Measurements from ENCODE around the gene IL37.
"Not testable (repeated sequence)": the region's sequence is repeated elsewhere in the genome, so short reads cannot be mapped to it uniquely, and the experiment has no call there.

Gene IL37

DNA sequence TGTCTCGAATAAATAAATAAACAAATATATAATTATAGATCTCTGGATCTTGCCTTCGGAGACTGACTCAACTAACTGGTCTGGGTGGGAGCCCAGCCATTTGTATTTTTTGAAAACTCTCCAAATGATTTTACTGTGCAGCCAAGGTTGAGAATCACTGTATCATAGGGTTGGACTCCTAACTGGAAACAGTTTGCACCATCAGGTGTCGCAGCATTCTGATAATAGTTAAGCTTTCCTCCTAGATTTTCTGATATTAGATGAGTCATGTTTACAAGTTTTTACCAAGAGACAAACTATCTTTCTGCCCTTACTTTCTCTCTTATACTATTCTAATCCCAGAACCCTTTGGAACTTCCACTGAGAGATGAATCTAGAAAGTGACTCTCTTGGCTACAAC is 16.8 kb downstream of the IL37 start:
- Histone ChIP-seq H4K12ac (ENCODE audit: low read depth, low read length) (no peak overlapping the region), H2AFZ (ENCODE audit: insufficient read depth, low read length, poor library complexity) (no peak overlapping the region), H3K9me3 (ENCODE audit: insufficient read depth, low read depth, low read length) (peaks cover 2% of the 10 kb centered on the region), H2BK120ac (ENCODE audit: insufficient read depth, low read length, poor library complexity) (no peak overlapping the region), H3K23ac (ENCODE audit: low read length) (no peak overlapping the region), H3K9ac (ENCODE audit: low read length) (no peak overlapping the region), H3K14ac (ENCODE audit: low read length) (no peak overlapping the region), H4K8ac (ENCODE audit: low read depth, low read length) (no peak overlapping the region), H2AK5ac (ENCODE audit: low read length) (no peak overlapping the region), H3K4me1 (ENCODE audit: control insufficient read depth in 1 of 2, insufficient read depth in 2 of 2, low read length in 2 of 2) (no peaks in the 10 kb centered on the region), H3K4ac (ENCODE audit: low read depth, low read length) (no peak overlapping the region), H2BK12ac (ENCODE audit: low read length) (no peak overlapping the region), H3K4me2 (ENCODE audit: low read length) (no peak overlapping the region), H3K27ac (ENCODE audit: low read depth, low read length) (no peak overlapping the region), H3K79me2 (ENCODE audit: control insufficient read depth, insufficient read depth, low read length, poor library complexity) (no peaks in the 10 kb centered on the region), H3K27me3 (ENCODE audit: insufficient read depth, low read length) (no peaks in the 10 kb centered on the region), H2BK5ac (ENCODE audit: low read depth, low read length, poor library complexity) (no peak overlapping the region), H3K18ac (ENCODE audit: low read length) (no peak overlapping the region), H4K91ac (ENCODE audit: low read depth, low read length) (no peak overlapping the region), H3K36me3 (ENCODE audit: control insufficient read depth in 1 of 2, insufficient read depth in 2 of 2, low read length in 2 of 2) (no peaks in the 10 kb centered on the region), H3K4me3 (ENCODE audit: low read depth, low read length) (no peak overlapping the region), H3K79me1 (ENCODE audit: low read length) (no peaks in the 10 kb centered on the region)
- peak; percentile 52 to 84 for DNase-seq
- WGBS (ENCODE audit: extremely low coverage, insufficient coverage, insufficient read length): no CpG with 5 or more reads among the region's 3 CpGs

DNA sequence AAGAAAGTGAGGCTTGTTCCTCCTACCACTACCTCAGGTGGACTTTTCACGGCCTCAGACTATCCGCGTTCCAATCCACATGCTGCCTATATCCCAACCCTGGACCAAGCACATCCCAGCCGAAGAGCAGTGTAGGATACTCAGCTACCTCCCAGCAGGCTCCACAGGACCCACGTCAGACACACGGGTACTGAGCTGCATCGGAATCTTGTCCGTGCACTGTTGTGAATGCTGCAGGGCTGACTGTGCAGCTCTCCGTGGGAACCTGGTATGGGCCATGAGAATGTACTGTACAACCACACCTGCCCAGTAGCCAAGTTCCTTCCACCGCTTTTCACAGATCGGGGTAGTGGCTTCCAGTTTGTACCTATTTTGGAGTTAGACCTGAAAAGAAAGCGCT is 22.3 kb downstream of the IL37 start:
- WGBS (ENCODE audit: extremely low coverage, insufficient coverage, insufficient read length): no CpG with 5 or more reads among the region's 12 CpGs
- no peak overlapping the region for H3K9ac ChIP-seq (ENCODE audit: low read length)
- no peaks in the 10 kb centered on the region for H3K9me3 ChIP-seq (ENCODE audit: insufficient read depth, low read depth, low read length)
- H3K23ac ChIP-seq (ENCODE audit: low read length): no peak overlapping the region
- DNase-seq: peak; percentile 90 to 92
- H2AFZ ChIP-seq (ENCODE audit: insufficient read depth, low read length, poor library complexity): no peak overlapping the region
- H2BK5ac ChIP-seq (ENCODE audit: low read depth, low read length, poor library complexity): no peak overlapping the region
- H3K4me2 ChIP-seq (ENCODE audit: low read length): no peak overlapping the region
- no peaks in the 10 kb centered on the region for H3K79me1 ChIP-seq (ENCODE audit: low read length)
- H3K4ac ChIP-seq (ENCODE audit: low read depth, low read length): no peak overlapping the region
- H3K4me3 ChIP-seq (ENCODE audit: low read depth, low read length): no peak overlapping the region
- H2BK120ac ChIP-seq (ENCODE audit: insufficient read depth, low read length, poor library complexity): no peak overlapping the region
- no peaks in the 10 kb centered on the region for H3K36me3 ChIP-seq (ENCODE audit: control insufficient read depth in 1 of 2, insufficient read depth in 2 of 2, low read length in 2 of 2)
- no peak overlapping the region for H4K91ac ChIP-seq (ENCODE audit: low read depth, low read length)
- H3K79me2 ChIP-seq (ENCODE audit: control insufficient read depth, insufficient read depth, low read length, poor library complexity): no peaks in the 10 kb centered on the region
- no peak overlapping the region for H2BK12ac ChIP-seq (ENCODE audit: low read length)
- H3K14ac ChIP-seq (ENCODE audit: low read length): no peak overlapping the region
- H3K18ac ChIP-seq (ENCODE audit: low read length): no peak overlapping the region
- no peak overlapping the region for H4K8ac ChIP-seq (ENCODE audit: low read depth, low read length)
- H3K4me1 ChIP-seq (ENCODE audit: control insufficient read depth in 1 of 2, insufficient read depth in 2 of 2, low read length in 2 of 2): no peaks in the 10 kb centered on the region
- no peak overlapping the region for H3K27ac ChIP-seq (ENCODE audit: low read depth, low read length)
- H4K12ac ChIP-seq (ENCODE audit: low read depth, low read length): no peak overlapping the region
- no peaks in the 10 kb centered on the region for H3K27me3 ChIP-seq (ENCODE audit: insufficient read depth, low read length)
- no peak overlapping the region for H2AK5ac ChIP-seq (ENCODE audit: low read length)

DNA sequence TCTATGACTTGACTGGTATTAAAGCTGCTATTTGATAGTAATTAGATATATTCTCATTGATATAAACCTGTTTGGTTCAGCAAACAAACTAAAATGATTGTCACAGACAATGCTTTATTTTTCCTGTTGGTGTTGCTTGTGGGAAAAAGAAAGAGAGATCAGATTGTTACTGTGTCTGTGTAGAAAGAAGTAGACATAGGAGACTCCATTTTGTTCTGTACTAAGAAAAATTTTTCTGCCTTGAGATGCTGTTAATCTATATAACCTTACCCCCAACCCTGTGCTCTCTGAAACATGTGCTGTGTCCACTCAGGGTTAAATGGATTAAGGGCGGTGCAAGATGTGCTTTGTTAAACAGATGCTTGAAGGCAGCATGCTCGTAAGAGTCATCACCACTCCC is 23.2 kb downstream of the IL37 start:
- H2AK5ac ChIP-seq (ENCODE audit: low read length); H3K4ac ChIP-seq (ENCODE audit: low read depth, low read length): not testable (repeated sequence)

DNA sequence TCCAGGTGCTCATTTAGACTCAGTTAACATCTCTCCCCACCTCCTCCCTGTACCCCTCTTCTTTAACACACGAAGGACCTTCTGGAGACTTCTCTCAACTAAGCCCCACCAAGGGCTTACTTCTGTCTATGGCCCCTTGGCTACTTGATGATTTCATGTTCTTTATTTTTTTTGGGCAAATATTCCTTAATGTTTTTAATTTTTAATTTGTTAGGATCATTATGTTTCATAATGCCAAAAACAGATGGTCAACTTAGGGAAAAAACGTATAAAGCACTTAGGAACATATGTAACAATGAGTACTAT is 25.9 kb downstream of the IL37 start:
- no peak for DNase-seq
- H2BK120ac ChIP-seq (ENCODE audit: insufficient read depth, low read length, poor library complexity): no peak overlapping the region
- H3K9me3 ChIP-seq (ENCODE audit: insufficient read depth, low read depth, low read length): no peaks in the 10 kb centered on the region
- H3K4me2 ChIP-seq (ENCODE audit: low read length): no peak overlapping the region
- no peaks in the 10 kb centered on the region for H3K27me3 ChIP-seq (ENCODE audit: insufficient read depth, low read length)
- no peaks in the 10 kb centered on the region for H3K4me1 ChIP-seq (ENCODE audit: control insufficient read depth in 1 of 2, insufficient read depth in 2 of 2, low read length in 2 of 2)
- H3K4ac ChIP-seq (ENCODE audit: low read depth, low read length): no peak overlapping the region
- H3K79me1 ChIP-seq (ENCODE audit: low read length): no peaks in the 10 kb centered on the region
- no peak overlapping the region for H3K27ac ChIP-seq (ENCODE audit: low read depth, low read length)
- H3K18ac ChIP-seq (ENCODE audit: low read length): no peak overlapping the region
- no peaks in the 10 kb centered on the region for H3K79me2 ChIP-seq (ENCODE audit: control insufficient read depth, insufficient read depth, low read length, poor library complexity)
- H3K36me3 ChIP-seq (ENCODE audit: control insufficient read depth in 1 of 2, insufficient read depth in 2 of 2, low read length in 2 of 2): no peaks in the 10 kb centered on the region
- H4K8ac ChIP-seq (ENCODE audit: low read depth, low read length): no peak overlapping the region
- H3K14ac ChIP-seq (ENCODE audit: low read length): no peak overlapping the region
- no peak overlapping the region for H3K4me3 ChIP-seq (ENCODE audit: low read depth, low read length)
- no peak overlapping the region for H3K9ac ChIP-seq (ENCODE audit: low read length)
- no peak overlapping the region for H4K12ac ChIP-seq (ENCODE audit: low read depth, low read length)
- H2AFZ ChIP-seq (ENCODE audit: insufficient read depth, low read length, poor library complexity): no peak overlapping the region
- no CpG with 5 or more reads among the region's 2 CpGs for WGBS (ENCODE audit: extremely low coverage, insufficient coverage, insufficient read length)
- no peak overlapping the region for H4K91ac ChIP-seq (ENCODE audit: low read depth, low read length)
- no peak overlapping the region for H2AK5ac ChIP-seq (ENCODE audit: low read length)
- H2BK5ac ChIP-seq (ENCODE audit: low read depth, low read length, poor library complexity): no peak overlapping the region
- H2BK12ac ChIP-seq (ENCODE audit: low read length): no peak overlapping the region
- H3K23ac ChIP-seq (ENCODE audit: low read length): no peak overlapping the region

More for the DNA sequence above, 23.2 kb downstream of the IL37 start:
- not testable (repeated sequence) for H3K79me1 ChIP-seq (ENCODE audit: low read length); H3K14ac ChIP-seq (ENCODE audit: low read length); H4K8ac ChIP-seq (ENCODE audit: low read depth, low read length); H2BK5ac ChIP-seq (ENCODE audit: low read depth, low read length, poor library complexity); H3K36me3 ChIP-seq (ENCODE audit: control insufficient read depth in 1 of 2, insufficient read depth in 2 of 2, low read length in 2 of 2); H3K4me1 ChIP-seq (ENCODE audit: control insufficient read depth in 1 of 2, insufficient read depth in 2 of 2, low read length in 2 of 2); H2BK12ac ChIP-seq (ENCODE audit: low read length); H3K27ac ChIP-seq (ENCODE audit: low read depth, low read length); H2BK120ac ChIP-seq (ENCODE audit: insufficient read depth, low read length, poor library complexity); H3K18ac ChIP-seq (ENCODE audit: low read length); H3K79me2 ChIP-seq (ENCODE audit: control insufficient read depth, insufficient read depth, low read length, poor library complexity); H3K4me2 ChIP-seq (ENCODE audit: low read length); H4K91ac ChIP-seq (ENCODE audit: low read depth, low read length); H3K23ac ChIP-seq (ENCODE audit: low read length); DNase-seq; H3K4me3 ChIP-seq (ENCODE audit: low read depth, low read length); H3K9ac ChIP-seq (ENCODE audit: low read length); H3K9me3 ChIP-seq (ENCODE audit: insufficient read depth, low read depth, low read length); H4K12ac ChIP-seq (ENCODE audit: low read depth, low read length); H2AFZ ChIP-seq (ENCODE audit: insufficient read depth, low read length, poor library complexity); H3K27me3 ChIP-seq (ENCODE audit: insufficient read depth, low read length)
- WGBS (ENCODE audit: extremely low coverage, insufficient coverage, insufficient read length): no CpG with 5 or more reads among the region's 2 CpGs

DNA sequence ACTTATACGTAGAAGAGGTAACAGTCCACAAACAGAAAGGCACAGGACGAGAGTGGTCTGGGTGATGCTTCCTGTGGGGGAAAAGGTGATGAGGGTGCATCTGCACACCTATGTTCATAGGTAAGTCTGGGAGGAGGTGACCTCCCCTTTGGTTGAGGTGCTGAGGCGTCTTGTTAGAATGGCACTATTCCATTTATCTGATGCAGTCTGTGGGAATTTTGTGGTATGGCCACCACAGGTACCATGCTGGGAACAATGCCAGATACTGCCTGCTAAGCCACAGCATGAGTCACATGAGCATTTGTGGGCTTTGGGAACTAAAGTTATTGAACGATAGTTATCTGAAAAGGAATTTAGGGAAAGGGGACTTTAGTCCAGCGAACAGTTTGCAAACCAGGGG is 27.9 kb downstream of the IL37 start:
- Histone ChIP-seq H3K79me2 (ENCODE audit: control insufficient read depth, insufficient read depth, low read length, poor library complexity) (no peaks in the 10 kb centered on the region), H3K4ac (ENCODE audit: low read depth, low read length) (no peak overlapping the region), H2AFZ (ENCODE audit: insufficient read depth, low read length, poor library complexity) (no peak overlapping the region), H3K79me1 (ENCODE audit: low read length) (no peaks in the 10 kb centered on the region), H4K8ac (ENCODE audit: low read depth, low read length) (no peak overlapping the region), H3K18ac (ENCODE audit: low read length) (no peak overlapping the region), H4K91ac (ENCODE audit: low read depth, low read length) (no peak overlapping the region), H3K23ac (ENCODE audit: low read length) (no peak overlapping the region), H3K27ac (ENCODE audit: low read depth, low read length) (no peak overlapping the region), H3K36me3 (ENCODE audit: control insufficient read depth in 1 of 2, insufficient read depth in 2 of 2, low read length in 2 of 2) (no peaks in the 10 kb centered on the region), H2BK12ac (ENCODE audit: low read length) (no peak overlapping the region), H2BK5ac (ENCODE audit: low read depth, low read length, poor library complexity) (no peak overlapping the region), H2AK5ac (ENCODE audit: low read length) (no peak overlapping the region), H3K4me1 (ENCODE audit: control insufficient read depth in 1 of 2, insufficient read depth in 2 of 2, low read length in 2 of 2) (no peaks in the 10 kb centered on the region), H4K12ac (ENCODE audit: low read depth, low read length) (no peak overlapping the region), H3K4me3 (ENCODE audit: low read depth, low read length) (no peak overlapping the region), H3K14ac (ENCODE audit: low read length) (no peak overlapping the region), H3K9ac (ENCODE audit: low read length) (no peak overlapping the region), H3K4me2 (ENCODE audit: low read length) (no peak overlapping the region), H3K9me3 (ENCODE audit: insufficient read depth, low read depth, low read length) (no peaks in the 10 kb centered on the region), H2BK120ac (ENCODE audit: insufficient read depth, low read length, poor library complexity) (no peak overlapping the region), H3K27me3 (ENCODE audit: insufficient read depth, low read length) (no peaks in the 10 kb centered on the region)
- no CpG with 5 or more reads among the region's 5 CpGs for WGBS (ENCODE audit: extremely low coverage, insufficient coverage, insufficient read length)
- DNase-seq: no peak

Data from trophoblast cell (in vitro differentiated cells and primary cell).